Hematopoietic multipotent progenitor cell treated with erythropoietin and hydrocortisone succinate and interleukin-3 and kit ligand, for 4 days (in vitro differentiated cells): ENCODE results near the gene STXBP1.
A peak's percentile ranks its signal among the peaks of the same experiment; 100 is the strongest.

Experiments used
- DNase-seq: peaks from one replicate; pipeline ENCODE4 v3.0.0-alpha.2; 2015

The STXBP1 gene

DNA sequence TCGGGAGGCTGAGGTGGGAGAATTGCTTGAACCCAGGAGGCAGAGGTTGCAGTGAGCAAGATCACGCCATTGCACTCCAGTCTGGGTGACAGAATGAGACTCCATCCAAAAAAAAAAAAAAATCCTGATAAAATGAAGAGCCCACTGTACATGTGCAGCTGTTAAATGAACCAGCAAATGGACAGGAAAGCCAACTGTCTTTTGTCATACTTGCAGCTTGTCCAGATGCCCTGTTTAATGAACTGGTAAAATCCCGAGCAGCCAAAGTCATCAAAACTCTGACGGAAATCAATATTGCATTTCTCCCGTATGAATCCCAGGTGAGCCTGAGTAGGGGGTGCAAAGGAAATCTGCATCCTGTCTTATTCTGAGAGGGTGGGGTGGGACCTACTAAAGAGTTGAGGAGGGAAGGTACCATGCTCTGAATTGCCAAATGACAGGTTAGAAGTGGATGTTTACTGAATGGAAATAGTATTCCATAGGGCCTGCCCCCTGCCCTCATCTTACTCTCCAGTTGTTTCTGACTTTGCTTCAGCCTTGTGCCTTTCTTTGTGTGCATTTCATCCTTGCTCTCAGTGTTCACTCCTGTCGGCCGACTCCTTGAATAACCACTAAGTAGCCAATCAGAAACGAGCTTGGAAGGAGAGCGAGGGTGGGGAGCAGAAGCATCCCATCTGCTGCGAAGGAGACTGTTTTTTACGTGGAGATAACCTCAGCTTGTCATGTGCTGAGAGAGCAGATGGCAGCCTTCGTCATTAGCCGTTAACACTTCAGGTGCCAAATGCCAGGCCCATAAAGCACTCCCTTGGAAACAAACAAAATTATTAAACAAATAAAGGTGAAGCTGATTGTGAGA is 49.0 kb downstream of the STXBP1 start:
- DNase-seq = no peak

DNA sequence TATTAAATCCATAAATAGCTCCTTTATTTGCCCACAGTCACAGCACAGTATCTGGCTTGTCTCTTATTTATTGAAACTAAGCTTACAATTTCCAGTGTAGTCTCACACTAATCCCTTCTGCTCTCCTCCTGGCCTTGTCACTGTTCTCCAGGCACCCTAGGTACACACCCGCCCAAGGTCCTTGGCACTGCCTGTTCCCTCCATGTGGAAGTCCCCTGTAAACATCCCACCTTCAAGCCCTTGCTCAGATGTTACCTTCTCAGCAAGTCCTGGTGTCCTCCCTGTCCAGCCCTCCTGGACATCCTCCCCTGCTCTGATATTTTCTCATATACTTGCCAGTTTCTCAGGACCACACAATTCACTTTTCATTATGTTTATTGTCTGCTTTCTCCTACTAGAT is 50.5 kb downstream of the STXBP1 start:
- DNase-seq = no peak

DNA sequence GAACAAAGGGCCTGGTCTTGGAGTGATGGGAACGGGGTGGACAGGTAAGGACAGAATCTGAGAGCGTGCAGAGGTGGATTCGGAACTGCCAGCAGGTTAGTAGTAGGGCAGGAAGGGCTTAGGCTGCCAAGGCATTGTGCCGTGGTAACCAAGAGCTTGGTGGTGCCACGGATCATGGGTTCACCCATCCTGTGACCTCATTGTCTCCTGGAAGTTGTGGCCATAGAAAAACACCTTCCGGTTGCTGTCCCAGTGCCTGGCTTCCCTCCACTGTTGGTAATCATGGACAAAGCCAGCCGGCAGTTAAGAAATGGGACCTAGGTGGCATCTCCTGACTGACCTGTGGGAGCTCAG is 52.2 kb downstream of the STXBP1 start:
- DNase-seq = no peak

DNA sequence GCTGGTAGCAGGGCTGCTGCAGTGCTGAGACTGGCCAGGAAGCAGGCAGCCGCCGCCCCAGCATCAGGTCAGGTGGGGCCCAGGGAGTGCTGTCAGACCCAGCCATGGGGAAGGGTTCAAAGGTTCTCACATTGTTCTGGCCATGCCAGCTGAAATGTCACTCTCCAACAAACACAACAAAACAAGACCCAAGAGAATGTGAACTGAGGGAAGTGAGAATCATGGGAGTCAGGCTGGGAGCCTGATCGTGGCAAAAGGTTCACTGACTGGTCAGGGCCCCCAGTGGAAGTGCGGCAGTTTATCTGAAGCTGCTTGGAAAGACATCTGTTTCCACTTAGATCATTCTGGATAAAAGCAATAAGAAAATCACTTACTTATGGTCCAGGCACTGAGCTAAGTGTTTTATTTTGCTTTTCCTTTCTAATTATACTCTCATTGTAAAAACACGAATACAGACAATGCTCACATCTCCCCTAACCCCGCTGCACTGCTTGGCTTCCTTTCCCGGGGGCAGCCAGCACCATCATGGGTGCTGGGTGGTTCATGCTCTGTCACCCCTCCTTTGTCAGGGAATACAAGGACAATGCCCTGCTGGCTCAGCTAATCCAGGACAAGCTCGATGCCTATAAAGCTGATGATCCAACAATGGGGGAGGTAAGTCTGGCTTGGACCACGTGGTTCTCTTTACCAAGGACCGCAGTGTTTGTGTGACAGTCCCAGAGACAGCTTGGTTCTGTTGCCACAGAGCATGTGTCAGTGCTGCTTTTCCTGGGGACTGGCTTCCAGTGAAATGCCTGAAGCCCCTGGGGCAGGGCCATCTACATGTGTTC is 52.8 kb downstream of the STXBP1 start:
- peak; percentile 24 for DNase-seq

DNA sequence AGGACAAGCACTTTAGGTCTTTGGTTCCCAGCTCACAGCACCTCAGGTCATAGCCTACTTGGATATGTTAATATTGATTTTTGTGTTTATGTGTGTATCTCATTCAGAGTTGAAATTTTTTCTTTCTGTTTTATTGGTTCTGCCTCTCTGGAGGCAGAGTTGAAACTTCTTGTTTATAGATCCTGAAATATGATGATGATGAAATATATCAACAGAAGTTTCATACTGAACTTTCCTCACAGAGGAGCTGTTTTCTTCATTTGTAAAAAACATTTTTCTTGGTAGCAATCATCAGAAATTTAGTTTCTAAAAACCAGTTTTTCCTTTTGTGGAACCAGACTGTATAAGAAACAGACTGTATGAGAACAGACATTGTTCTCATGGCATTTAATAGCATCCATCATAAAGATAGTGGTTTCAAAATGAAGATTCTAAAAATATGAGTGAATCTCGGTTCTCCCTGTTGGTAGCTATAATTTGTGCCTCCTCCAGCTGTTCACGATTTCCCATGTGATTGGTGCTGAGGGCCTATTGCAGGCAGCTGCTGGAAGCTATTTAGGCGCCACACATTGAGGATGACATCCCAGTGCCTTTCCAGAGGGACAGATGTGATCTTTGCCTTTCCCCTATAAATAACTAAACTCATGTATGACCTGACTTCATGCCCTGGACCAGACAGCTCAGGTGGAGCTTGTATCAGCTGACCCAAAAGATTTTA is 55.2 kb downstream of the STXBP1 start:
- no peak for DNase-seq

DNA sequence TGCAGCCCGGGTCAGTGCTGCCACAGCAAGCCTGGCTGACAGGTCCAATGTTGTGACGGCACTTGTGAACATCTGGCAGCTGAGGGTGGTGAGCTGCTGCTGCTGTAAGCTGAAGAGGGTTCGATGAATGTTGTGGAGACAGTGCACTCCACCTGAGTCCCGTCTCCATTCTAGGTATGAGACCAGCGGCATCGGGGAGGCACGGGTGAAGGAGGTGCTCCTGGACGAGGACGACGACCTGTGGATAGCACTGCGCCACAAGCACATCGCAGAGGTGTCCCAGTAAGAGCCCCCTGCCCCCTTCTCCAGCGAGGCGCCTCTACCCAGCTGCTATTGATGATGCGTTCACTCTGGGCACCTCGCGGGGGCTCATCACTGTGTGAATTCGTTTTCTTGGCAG is 55.8 kb downstream of the STXBP1 start:
- no peak for DNase-seq

DNA sequence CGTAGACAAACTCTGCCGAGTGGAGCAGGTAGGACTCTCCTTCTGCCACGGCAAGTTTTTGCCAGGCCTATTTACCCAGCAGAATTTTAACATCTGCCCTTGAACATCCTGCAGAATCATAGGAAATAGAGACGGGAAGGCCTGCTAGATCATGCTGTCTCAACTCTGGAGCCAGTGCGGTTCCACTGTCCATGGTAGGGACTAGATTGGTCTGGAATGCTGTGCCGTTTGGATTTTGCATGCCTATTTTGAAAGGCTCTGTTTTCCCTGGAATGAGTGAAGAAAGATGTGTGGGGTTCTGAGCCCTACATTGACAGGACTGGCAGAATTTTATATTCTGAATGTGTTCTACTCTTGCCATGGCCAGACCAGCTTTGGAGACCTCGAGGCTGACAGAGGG is 61.2 kb downstream of the STXBP1 start:
- no peak for DNase-seq

DNA sequence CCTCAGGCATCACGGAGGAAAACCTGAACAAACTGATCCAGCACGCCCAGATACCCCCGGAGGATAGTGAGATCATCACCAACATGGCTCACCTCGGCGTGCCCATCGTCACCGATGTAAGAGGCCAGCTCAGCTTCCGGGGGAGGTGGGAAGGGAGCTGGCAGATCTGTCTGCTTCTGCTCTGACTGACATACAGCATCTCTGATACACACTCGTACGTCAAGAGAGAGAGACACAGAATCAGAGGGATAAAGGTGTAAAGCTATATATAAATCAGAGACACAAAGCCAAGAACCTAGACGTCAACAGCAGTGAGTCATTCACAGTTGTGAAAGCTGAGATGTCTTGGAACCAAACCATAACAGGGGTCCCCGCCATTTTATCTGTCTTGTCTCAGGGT is 64.6 kb downstream of the STXBP1 start:
- no peak for DNase-seq

DNA sequence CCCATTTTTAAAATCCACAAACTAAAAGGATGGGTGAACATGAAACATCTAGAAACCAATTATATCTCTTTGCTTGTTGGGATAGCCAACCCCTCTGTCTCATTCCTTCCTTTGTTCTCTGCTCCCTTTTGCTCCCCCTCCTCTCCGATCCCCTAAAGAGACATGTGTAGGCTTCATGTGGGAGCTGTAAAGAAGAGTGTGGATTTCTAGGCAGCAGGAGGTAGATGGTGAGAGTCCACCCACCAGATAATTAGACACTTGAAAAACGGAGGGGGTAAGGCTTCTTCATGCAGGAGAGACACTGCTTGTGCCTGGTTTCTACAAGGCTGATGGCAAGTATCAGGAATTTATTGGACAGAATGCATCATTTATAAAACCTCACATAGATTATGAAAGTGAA is 67.4 kb downstream of the STXBP1 start:
- DNase-seq = no peak

DNA sequence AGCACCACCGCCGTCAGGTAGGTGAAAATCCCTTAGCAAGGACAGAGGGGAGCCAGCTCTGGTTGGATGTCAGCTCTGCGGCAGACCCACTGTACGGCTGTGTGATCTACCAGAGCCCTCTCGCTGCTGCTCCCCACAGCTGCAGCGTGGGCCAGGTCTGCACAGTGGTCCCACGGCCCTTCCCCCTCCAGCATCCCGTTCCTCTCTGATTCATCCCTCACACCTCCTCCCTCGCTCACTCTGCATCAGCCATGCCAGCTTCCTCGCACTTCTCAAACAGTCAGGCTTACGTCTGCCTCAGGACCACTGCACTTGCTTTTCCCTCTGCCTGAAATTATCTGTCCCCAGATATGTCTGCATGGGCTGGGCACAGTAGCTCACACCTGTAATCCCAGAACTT is 68.1 kb downstream of the STXBP1 start:
- no peak for DNase-seq

DNA sequence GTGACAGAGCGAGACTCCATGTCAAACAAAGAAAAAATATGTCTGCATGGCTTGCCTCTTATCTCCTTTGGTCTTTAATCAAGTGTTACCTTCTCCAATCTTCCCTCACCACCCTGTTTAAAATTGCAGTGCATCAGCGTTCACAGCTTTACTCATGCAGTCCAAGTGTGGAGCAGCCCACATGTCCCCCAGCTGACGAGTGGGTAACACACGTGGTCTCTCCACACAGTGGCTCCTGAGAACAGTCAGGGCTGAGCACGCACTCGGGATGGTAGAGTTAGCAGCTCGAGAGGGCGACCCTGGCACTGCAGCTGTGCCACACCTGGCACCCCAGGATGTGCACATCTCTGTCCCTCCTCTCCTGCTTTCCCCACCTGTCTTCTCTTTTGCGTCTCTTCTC is 68.8 kb downstream of the STXBP1 start:
- no peak for DNase-seq

DNA sequence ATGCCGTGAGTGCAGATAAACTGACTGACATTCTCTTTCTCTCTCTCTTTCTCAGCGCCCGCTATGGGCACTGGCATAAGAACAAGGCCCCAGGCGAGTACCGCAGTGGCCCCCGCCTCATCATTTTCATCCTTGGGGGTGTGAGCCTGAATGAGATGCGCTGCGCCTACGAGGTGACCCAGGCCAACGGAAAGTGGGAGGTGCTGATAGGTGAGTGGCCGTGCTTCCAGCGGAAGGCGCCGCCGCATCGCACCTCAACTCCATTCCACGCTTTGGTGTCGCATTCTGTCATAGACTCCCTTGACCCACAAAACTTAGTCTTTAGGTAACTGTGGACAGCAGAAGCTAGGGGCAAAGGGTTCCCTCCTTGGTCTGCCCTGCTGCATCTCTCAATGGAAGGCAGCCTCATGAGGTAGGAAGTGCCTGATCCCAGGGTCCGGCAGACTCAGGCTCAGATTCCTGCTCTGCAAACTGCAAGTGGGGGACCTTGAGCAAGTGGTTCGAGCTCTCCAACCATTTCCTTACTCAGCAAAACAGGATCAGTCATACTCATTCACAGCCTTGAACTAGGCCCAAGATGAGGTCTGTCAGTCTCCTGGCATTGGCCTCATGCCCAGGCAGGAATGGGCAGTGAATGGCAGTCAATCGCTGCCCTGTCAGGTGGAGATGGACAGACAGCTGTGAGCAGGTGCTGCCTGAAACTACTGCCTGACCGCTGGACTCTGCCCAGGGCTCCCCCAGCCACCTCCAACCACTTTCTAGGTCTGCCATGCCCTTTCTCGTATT is 70.5 kb downstream of the STXBP1 start:
- no peak for DNase-seq

DNA sequence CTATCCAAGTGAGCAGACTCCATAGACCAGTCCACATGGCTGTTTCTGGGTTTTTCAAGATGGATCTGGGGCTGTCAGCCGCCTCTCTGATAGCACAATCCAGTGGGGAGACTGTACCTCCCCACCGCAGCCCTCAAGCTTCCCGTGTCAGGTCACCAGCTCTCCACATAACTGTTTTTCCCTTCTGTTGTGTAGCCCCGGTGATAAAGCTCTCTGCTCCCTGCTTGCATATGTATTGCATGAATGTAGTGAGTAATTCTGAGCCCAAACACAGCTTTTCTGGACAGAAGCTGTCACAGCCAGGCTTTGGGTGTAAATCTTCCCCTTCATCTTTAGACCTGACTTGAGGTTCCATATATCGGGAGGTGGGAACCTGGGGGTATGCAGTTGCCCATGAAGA is 71.6 kb downstream of the STXBP1 start:
- no peak for DNase-seq

DNA sequence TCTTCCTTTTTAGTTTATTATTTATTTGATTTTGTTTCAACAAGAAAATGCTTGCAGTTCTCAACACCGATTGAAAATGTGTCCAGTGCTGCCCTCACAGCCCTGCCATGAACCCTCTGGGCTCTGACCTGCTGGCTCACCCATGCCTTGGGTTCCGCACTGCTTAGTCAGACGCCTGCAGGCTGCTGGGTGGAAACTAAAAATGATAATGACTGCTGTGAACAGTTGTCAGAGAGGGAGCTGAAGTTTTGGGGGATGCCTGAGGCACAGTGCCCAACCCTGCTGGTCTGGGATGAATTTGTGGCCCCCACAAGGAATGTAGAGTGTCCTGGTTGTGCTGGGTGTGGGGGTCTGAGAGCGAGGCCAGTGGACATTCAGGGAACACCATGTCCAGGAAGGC is 72.5 kb downstream of the STXBP1 start:
- no peak for DNase-seq

DNA sequence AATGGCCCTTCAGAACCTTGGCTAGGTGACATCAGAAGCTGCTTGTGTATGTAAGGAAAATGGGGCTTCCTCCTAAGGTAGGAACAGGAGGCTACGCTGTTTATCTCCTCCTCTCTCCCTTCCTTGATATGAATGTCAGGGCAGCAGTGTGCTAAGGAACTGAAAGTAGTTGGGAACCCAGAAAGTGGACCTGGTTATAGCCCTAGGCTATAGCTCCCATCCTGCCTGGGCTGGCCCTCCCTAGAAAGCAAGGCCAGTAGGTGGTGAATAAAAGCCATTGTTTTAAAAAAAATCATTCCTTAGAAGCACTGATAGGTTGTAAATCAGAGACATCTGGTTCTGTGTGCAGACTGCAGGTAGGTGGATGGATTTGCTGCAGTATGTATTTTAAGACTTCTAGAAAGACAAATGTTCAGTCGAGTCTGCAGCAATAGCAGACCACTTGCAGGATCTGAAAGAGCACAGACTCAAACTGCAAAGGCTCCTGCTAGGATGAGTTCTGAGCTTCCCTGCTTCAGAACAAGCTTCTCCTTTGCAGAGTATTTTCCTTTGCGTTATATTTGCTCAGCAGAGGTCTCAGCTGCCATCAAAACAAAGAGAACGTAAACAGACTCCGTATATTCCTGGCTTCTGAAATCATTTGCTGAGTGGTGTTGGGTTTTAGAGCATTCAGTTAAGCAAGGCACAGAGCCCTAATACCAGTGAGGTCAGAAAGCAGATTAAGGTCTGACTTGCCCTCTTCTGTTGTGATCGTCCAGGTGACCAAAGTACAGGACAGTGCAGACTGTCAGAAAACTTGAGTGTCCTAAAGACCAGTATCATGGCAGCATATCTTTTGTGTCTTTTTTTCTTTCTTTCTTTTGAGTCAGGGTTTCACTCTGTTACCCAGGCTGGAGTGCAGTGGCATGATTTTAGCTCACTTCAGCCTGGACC is 74.7 kb downstream of the STXBP1 start:
- DNase-seq = no peak

DNA sequence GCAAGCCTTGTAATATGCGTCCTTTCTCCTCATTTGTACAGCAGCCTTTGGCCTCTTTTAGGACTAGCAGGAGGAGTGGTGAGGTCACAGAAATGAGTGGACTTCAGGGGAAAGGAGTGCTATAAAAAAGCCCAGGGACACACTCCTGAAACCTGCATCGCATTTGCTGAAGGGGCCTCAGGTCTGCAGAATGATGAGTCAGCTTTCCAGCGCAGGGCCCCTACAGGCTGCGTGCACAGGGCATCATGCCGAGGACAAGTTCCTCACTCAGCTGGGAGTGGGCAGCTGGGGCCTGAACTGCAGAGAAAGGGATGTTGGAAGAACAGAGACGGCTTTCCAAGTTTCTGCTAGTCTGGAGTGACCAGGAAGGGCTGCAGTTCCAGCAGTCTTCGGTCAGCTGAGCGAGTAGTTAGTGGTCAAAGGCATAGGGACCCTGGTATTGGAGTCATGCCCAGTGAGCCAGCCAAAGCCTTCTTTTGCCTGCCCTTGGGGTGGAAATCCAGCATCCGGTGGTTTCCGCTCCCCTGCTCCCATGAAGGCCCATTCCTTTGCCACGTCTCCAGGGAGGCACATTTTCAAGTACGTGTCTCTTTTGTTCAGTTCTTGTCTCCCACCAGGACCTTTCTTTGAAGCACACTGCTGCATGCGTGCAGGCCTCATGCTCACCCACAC is 77.4 kb downstream of the STXBP1 start:
- DNase-seq = no peak

DNA sequence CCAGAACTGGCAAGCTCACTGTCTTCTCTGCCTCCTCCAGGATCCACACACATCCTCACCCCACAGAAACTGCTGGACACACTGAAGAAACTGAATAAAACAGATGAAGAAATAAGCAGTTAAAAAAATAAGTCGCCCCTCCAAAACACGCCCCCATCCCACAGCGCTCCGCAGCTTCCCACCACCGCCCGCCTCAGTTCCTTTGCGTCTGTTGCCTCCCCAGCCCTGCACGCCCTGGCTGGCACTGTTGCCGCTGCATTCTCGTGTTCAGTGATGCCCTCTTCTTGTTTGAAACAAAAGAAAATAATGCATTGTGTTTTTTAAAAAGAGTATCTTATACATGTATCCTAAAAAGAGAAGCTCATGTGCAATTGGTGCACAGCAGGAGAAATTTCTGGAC is 78.7 kb downstream of the STXBP1 start:
- no peak for DNase-seq

DNA sequence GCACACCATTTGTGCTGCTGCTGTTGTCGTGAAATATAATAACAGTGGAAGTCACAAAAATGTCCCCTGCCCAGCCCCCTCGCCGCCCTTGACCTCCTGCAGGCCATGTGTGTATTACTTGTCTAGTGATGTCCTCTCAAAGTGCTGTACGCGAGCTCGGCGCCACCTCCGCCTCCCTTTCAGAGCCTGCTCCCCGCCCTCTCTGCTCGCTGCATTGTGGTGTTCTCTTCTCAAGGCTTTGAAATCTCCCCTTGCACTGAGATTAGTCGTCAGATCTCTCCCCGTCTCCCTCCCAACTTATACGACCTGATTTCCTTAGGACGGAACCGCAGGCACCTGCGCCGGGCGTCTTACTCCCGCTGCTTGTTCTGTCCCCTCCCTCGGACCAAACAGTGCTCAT is 80.0 kb downstream of the STXBP1 start:
- DNase-seq = no peak

DNA sequence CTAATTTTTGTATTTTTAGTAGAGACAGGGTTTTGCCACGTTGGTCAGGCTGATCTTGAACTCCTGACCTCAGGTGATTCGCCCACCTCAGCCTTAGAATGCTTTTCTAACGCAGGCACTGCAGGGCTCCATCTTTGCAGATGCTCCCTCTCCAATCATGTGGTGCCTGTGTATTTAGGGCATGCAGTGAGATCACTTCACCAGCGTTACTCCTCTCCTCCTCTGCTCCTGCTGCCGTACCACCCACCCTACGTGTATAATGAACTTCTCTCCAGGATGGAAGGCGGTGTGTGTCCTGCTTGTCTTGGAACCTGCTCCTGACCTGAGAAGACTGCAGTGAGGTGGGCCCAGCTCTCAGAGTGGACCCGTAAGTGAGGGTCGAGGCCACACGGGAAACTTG is 81.1 kb downstream of the STXBP1 start:
- DNase-seq = no peak

DNA sequence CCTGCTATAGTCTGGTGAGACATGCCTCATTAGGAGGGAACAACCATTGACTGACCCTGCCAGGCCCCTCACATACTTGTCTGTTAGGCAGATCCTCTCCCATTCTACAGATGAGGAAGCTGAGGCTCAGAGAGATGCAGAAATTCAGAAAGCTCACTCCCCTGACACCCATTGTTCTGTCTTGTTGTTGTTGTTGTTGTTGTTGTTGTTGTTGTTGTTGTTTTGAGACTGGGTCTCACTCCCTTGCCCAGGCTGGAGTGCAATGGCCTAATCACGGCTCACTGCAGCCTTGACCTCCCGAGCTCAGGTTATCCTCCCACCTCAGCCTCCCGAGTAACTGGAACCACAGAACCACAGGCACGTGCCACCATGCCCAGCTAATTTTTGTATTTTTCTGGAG is 81.6 kb downstream of the STXBP1 start:
- no peak for DNase-seq
